Mucosa of rectum (tissue), 2 donors: ENCODE measurements around the gene ZNF608.

Source experiments
- H3K27ac ChIP-seq, 2 donors: one replicate each; pipeline ENCODE4 v1.7.0; 2013; ENCODE audit warnings: inconsistent platforms in 2 of 2, low read depth in 2 of 2, low read length in 2 of 2
- H3K27me3 ChIP-seq, 2 donors: one replicate each; pipeline ENCODE4 v1.7.0; 2013; ENCODE audit warnings: low read length in 2 of 2; ENCODE audit not compliant: control insufficient read depth in 2 of 2, insufficient read depth in 2 of 2
- H3K36me3 ChIP-seq, 2 donors: one replicate each; pipeline ENCODE4 v1.7.0; 2013; ENCODE audit warnings: low read length in 2 of 2; ENCODE audit not compliant: control insufficient read depth in 2 of 2, insufficient read depth in 2 of 2
- H3K4me1 ChIP-seq, 2 donors: one replicate each; pipeline ENCODE4 v1.7.0; 2013; ENCODE audit warnings: low read length in 2 of 2, mild to moderate bottlenecking in 1 of 2; ENCODE audit not compliant: control insufficient read depth in 2 of 2, insufficient read depth in 2 of 2
- H3K4me3 ChIP-seq, 2 donors: one replicate each; pipeline ENCODE4 v1.7.0; 2013; ENCODE audit warnings: low read length in 2 of 2
- H3K9ac ChIP-seq, 2 donors: one replicate each; pipeline ENCODE4 v1.7.0; 2013; ENCODE audit warnings: low read length in 2 of 2, low read depth in 1 of 2, mild to moderate bottlenecking in 1 of 2
- H3K9me3 ChIP-seq, 2 donors: one replicate each; pipeline ENCODE4 v1.7.0; 2013; ENCODE audit warnings: low read length in 2 of 2; ENCODE audit not compliant: control insufficient read depth in 2 of 2
- donor health status: healthy.
- donor health status: Normal muscosa, but diverticular disease.

Gene ZNF608

GRCh38 chr5:124744170-124744971 is 2.1 kb downstream of the ZNF608 start:
- H3K4me3 ChIP-seq, result peak overlapping the region; percentile 77 to 85
- peak overlapping the region; percentile 82 to 87 for H3K9ac ChIP-seq
- peaks cover 27 to 55% of the 10 kb centered on the region in 2 donors for H3K4me1 ChIP-seq
- H3K9me3 ChIP-seq, result no peaks in the 10 kb centered on the region
- no peaks in the 10 kb centered on the region for H3K36me3 ChIP-seq
- H3K27me3 ChIP-seq, result no peaks in the 10 kb centered on the region
- H3K27ac ChIP-seq, result peak overlapping the region; percentile 92 to 94

- Histone ChIP-seq H3K4me1 (peaks cover 30 to 62% of the 10 kb centered on the region in 2 donors), H3K4me3 (peak overlapping the region; percentile 77 to 85), H3K27me3 (no peaks in the 10 kb centered on the region), H3K36me3 (no peaks in the 10 kb centered on the region), H3K9ac (peak overlapping the region; percentile 82 to 87), H3K27ac (peak overlapping the region; percentile 92 to 94), H3K9me3 (no peaks in the 10 kb centered on the region)
Measured at GRCh38 chr5:124743602-124744169, 2.8 kb downstream of the ZNF608 start.

DNA sequence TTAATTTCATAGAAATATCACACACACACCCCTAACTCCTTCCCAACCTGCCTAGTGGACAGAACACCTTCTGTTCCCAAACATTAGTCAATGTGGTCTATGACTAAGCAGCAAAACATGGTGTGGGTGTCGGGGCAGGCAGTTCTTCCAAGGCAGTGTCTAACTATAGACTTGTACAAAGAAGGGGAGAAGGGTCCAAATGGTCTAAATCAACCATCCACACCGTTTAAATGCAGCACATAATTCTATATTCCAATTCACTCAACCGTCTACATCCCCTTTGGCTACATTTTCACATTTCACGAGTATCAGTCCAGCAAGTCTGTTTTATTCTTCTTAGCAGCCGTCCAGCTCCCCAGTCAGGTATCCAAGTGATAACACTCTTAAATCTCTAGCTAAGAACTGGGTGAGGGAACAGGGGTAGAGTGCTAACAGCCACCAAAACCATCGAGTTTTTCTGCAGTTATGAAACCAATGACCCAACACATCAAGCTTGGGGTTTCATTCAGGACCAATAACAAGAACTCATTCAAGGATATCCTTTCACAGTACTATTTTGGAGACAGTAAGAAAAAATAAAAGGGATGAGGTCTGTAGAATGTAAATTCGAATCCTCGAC is 3.3 kb downstream of the ZNF608 start:
- Histone ChIP-seq H3K9me3 (no peaks in the 10 kb centered on the region), H3K9ac (peak overlapping the region; percentile 82 to 87), H3K4me3 (peak overlapping the region; percentile 77 to 85), H3K27me3 (no peaks in the 10 kb centered on the region), H3K36me3 (no peaks in the 10 kb centered on the region), H3K4me1 (peaks cover 30 to 61% of the 10 kb centered on the region in 2 donors), H3K27ac (peak overlapping the region; percentile 92 to 94)

DNA sequence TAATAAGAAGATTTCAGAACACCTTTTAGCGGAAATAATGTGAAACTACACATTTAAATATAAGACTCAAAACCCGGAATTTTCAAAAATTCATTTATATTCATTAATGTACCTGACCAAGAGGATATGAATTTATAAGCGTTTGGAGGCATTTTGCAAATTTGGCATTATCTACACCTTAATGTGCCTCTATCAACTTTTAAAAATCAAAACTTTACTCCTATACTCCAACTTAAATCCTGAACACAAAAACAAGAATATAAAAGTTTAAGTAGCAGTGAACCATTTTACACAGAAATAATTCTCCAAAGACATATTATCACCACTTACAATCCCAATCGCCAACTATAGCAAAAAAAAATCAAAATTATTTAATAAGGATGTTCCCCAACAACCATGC is 3.9 kb downstream of the ZNF608 start:
- peak overlapping the region; percentile 92 to 94 for H3K27ac ChIP-seq
- no peaks in the 10 kb centered on the region for H3K27me3 ChIP-seq
- no peaks in the 10 kb centered on the region for H3K36me3 ChIP-seq
- peak overlapping the region; percentile 82 to 87 for H3K9ac ChIP-seq
- H3K9me3 ChIP-seq, result no peaks in the 10 kb centered on the region
- peak overlapping the region; percentile 77 to 85 for H3K4me3 ChIP-seq
- H3K4me1 ChIP-seq, result peaks cover 30 to 60% of the 10 kb centered on the region in 2 donors

GRCh38 chr5:124741711-124742496 is 4.5 kb downstream of the ZNF608 start:
- no peaks in the 10 kb centered on the region for H3K9me3 ChIP-seq
- peaks cover 37 to 60% of the 10 kb centered on the region in 2 donors for H3K4me1 ChIP-seq
- H3K27ac ChIP-seq, result peak overlapping the region; percentile 92 to 94
- no peaks in the 10 kb centered on the region for H3K36me3 ChIP-seq
- H3K9ac ChIP-seq, result peak overlapping the region in 1 of 2 donors; percentile 82
- peak overlapping the region; percentile 52 to 85 for H3K4me3 ChIP-seq
- H3K27me3 ChIP-seq, result no peaks in the 10 kb centered on the region

DNA sequence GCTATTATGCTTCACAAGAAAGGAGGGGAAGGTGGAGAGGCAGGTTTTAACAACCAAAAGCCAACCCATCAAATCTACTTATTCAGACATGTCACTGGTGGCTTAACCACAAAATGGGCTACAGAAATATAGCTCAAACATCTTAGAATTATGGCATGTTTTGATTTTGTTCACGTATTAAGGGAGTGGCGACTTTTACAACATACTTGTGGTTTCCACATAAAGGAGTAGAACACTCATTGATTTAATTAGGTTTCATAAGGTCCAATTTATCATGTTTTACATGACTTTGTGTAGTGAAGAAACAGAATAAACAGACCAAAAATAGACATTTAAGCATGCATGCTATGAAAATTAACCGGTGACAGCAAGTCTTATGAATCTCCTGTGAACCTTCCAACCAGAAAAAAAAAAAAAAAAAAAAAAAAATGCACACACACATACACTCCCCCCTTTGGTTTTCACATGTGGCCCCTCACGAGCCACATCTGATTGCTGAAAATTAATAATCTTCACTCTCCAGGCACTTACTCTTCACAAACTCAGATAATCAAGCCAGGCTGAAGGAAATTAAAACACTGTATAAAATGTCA is 5.4 kb downstream of the ZNF608 start:
- H3K36me3 ChIP-seq, result no peaks in the 10 kb centered on the region
- no peaks in the 10 kb centered on the region for H3K9me3 ChIP-seq
- no peaks in the 10 kb centered on the region for H3K27me3 ChIP-seq
- no peak overlapping the region for H3K9ac ChIP-seq
- peak overlapping the region; percentile 10 to 92 for H3K27ac ChIP-seq
- peak overlapping the region in 1 of 2 donors; percentile 85 for H3K4me3 ChIP-seq
- peaks cover 40 to 68% of the 10 kb centered on the region in 2 donors for H3K4me1 ChIP-seq

GRCh38 chr5:124740071-124740470 is 6.4 kb downstream of the ZNF608 start:
- Histone ChIP-seq H3K27ac (no peak overlapping the region), H3K9me3 (no peaks in the 10 kb centered on the region), H3K27me3 (no peaks in the 10 kb centered on the region), H3K4me1 (peaks cover 36 to 61% of the 10 kb centered on the region in 2 donors), H3K36me3 (no peaks in the 10 kb centered on the region), H3K9ac (no peak overlapping the region), H3K4me3 (no peak overlapping the region)

DNA sequence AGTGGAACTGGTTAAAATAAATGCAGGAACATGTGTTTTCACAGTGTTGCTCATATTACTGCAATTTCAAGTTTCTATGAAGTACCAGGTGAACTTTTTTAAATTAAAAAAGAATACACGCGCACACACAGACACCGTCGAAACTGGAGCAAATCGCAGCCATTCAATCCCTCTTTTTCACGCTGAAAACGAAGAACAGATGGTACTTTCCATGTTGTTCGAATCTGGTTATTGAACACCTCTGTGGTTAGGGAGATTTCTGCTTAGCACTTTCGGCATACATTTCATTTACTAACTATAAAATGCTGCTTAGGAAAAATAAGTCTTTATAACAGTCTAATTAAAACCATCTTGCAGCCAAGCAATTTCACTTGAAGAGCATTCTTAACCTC is 6.8 kb downstream of the ZNF608 start:
- no peaks in the 10 kb centered on the region for H3K36me3 ChIP-seq
- peaks cover 34 to 60% of the 10 kb centered on the region in 2 donors for H3K4me1 ChIP-seq
- no peak overlapping the region for H3K9ac ChIP-seq
- peak overlapping the region in 1 of 2 donors; percentile 48 for H3K27ac ChIP-seq
- H3K9me3 ChIP-seq, result no peaks in the 10 kb centered on the region
- no peaks in the 10 kb centered on the region for H3K27me3 ChIP-seq
- no peak overlapping the region for H3K4me3 ChIP-seq

- Histone ChIP-seq H3K36me3 (no peaks in the 10 kb centered on the region), H3K4me1 (peaks cover 32 to 56% of the 10 kb centered on the region in 2 donors), H3K27me3 (no peaks in the 10 kb centered on the region), H3K9ac (no peak overlapping the region), H3K27ac (peak overlapping the region; percentile 48 to 51), H3K9me3 (no peaks in the 10 kb centered on the region), H3K4me3 (no peak overlapping the region)
Measured at GRCh38 chr5:124738681-124739633, 7.5 kb downstream of the ZNF608 start.
